Retinal pigment epithelial cell (primary cell): ENCODE results near the gene TRIM23.
"Not testable (repeated sequence)": the region's sequence is repeated elsewhere in the genome, so short reads cannot be mapped to it uniquely, and the experiment has no call there.

Experiments used
- DNase-seq: peaks from one replicate; pipeline ENCODE4 v3.0.0-alpha.2; 2010; ENCODE audit warnings: low read depth
- H3K4me3 ChIP-seq: 2 replicates; pipeline ENCODE4 v1.5.1; 2011; ENCODE audit warnings: mild to moderate bottlenecking, low read length, control low read depth, moderate library complexity
- CTCF ChIP-seq: conservative IDR thresholded peaks from 2 replicates; pipeline ENCODE4 v1.5.1; 2011; ENCODE audit warnings: low read depth, low read length, control low read depth, inconsistent platforms

Gene TRIM23

GRCh38 chr5:65620021-65620420 is 4.1 kb downstream of the TRIM23 start:
- TF ChIP-seq CTCF: no peak
- DNase-seq: no peak
- no peak overlapping the region for H3K4me3 ChIP-seq

- no peak for TF ChIP-seq CTCF
- no peak for DNase-seq
- H3K4me3 ChIP-seq: no peak overlapping the region
Observed at GRCh38 chr5:65612298-65612907, 11.7 kb downstream of the TRIM23 start.

- no peak for TF ChIP-seq CTCF
- no peak for DNase-seq
- no peak overlapping the region for H3K4me3 ChIP-seq
Observed at GRCh38 chr5:65611524-65611923, 12.6 kb downstream of the TRIM23 start.

GRCh38 chr5:65601761-65602160 is 22.4 kb downstream of the TRIM23 start:
- DNase-seq, H3K4me3 ChIP-seq: not testable (repeated sequence)

- DNase-seq: no peak
- no peak overlapping the region for H3K4me3 ChIP-seq
- TF ChIP-seq CTCF: peak; percentile 13
Observed at GRCh38 chr5:65588694-65589093, 35.4 kb downstream of the TRIM23 start.

- no peak for DNase-seq
- no peak overlapping the region for H3K4me3 ChIP-seq
- TF ChIP-seq CTCF: no peak
Observed at GRCh38 chr5:65577141-65577540, 47.0 kb downstream of the TRIM23 start.

- no peak for TF ChIP-seq CTCF
Observed at GRCh38 chr5:65570598-65571226, 53.4 kb downstream of the TRIM23 start.

More at GRCh38 chr5:65570598-65571226, 53.4 kb downstream of the TRIM23 start:
- DNase-seq: no peak
- H3K4me3 ChIP-seq: no peak overlapping the region
